Smooth muscle cell (in vitro differentiated cells): Measurements from ENCODE around the gene HTATSF1. TPM values are rescaled to one million over a fixed set of nuclear protein-coding genes. Genes with fewer than 3 reads are reported as not detected.

Experiments used
- DNase-seq: peaks from one replicate; lab custom pipeline; 2025; ENCODE audit not compliant: unreplicated experiment; lab: John Stamatoyannopoulos, UW
- H2AFZ ChIP-seq: fragments of 200-600 bp; sonication (generic); 2 replicates; pipeline ENCODE4 v1.6.0; 2016; ENCODE audit warnings: antibody characterized with exemption, low read depth, mild to moderate bottlenecking
- H3F3A ChIP-seq: fragments of 200-600 bp; sonication (generic); 2 replicates; pipeline ENCODE4 v1.6.0; 2017; ENCODE audit warnings: antibody characterized with exemption, low read depth
- H3K27ac ChIP-seq: fragments of 200-600 bp; sonication (generic); 2 replicates; pipeline ENCODE4 v1.5.1; 2016; ENCODE audit warnings: low read depth, mild to moderate bottlenecking
- H3K27me3 ChIP-seq: fragments of 200-600 bp; sonication (generic); 2 replicates; pipeline ENCODE4 v1.6.1; 2016; ENCODE audit warnings: low read depth, mild to moderate bottlenecking
- H3K36me3 ChIP-seq: fragments of 200-600 bp; sonication (generic); 2 replicates; pipeline ENCODE4 v1.5.1; 2016; ENCODE audit warnings: low read depth
- H3K4me1 ChIP-seq: fragments of 200-600 bp; sonication (generic); 2 replicates; pipeline ENCODE4 v1.5.1; 2016; ENCODE audit warnings: low read depth
- H3K4me2 ChIP-seq: fragments of 200-600 bp; sonication (generic); 2 replicates; pipeline ENCODE4 v1.6.0; 2016; ENCODE audit warnings: mild to moderate bottlenecking
- H3K4me3 ChIP-seq: fragments of 200-600 bp; sonication (generic); 2 replicates; pipeline ENCODE4 v1.5.1; 2016; ENCODE audit warnings: mild to moderate bottlenecking
- H3K79me2 ChIP-seq: fragments of 200-600 bp; sonication (generic); 2 replicates; pipeline ENCODE4 v1.6.0; 2016; ENCODE audit warnings: low read depth, mild to moderate bottlenecking
- H3K9ac ChIP-seq: fragments of 200-600 bp; sonication (generic); 2 replicates; pipeline ENCODE4 v1.6.0; 2016; ENCODE audit warnings: low read depth
- H3K9me3 ChIP-seq: fragments of 200-600 bp; sonication (generic); replicated peaks from 2 replicates; pipeline ENCODE4 v1.5.1; 2016; ENCODE audit warnings: low read depth
- H4K20me1 ChIP-seq: fragments of 200-600 bp; sonication (generic); 2 replicates; pipeline ENCODE4 v1.6.0; 2016; ENCODE audit warnings: low read depth
- CTCF ChIP-seq: fragments of 200-600 bp; sonication (generic); IDR thresholded peaks from 2 replicates; pipeline ENCODE4 v1.5.1; 2017; ENCODE audit warnings: borderline replicate concordance, mild to moderate bottlenecking, antibody characterized with exemption; ENCODE audit not compliant: insufficient read depth, poor library complexity, severe bottlenecking
- WGBS: methylation state at CpG from one replicate; pipeline ENCODE4 v1.1.7; 2016; ENCODE audit warnings: low lambda C conversion rate; 5-methylcytosine and 5-hydroxymethylcytosine counted together
- polyA plus RNA-seq: library from polyadenylated mRNA; unstranded; fragments of >200 nt; fragmentation: Nextera tagmentation; extraction: Ambion mirVana; gene quantifications from 2 replicates; pipeline ENCODE4 v1.2.1, GENCODE V29; 2016
- total RNA-seq: library from RNA; depleted of rRNA; stranded (reverse); fragments of >200 nt; gene quantifications from 2 replicates; pipeline ENCODE4 v1.2.3, GENCODE V29; 2014

Gene HTATSF1
- total and polyA plus RNA-seq, 2 experiments from 2014 or later = 42.9 to 46.9 TPM

GRCh38 chrX:136531951-136532350, 34.6 kb downstream of the HTATSF1 start, which contains the start of gene VGLL1:
TSS of gene VGLL1 (plus strand) at chrX:136532215. CDS start at chrX:136536021, 3,806 bp downstream.
- no peaks in the 10 kb centered on the region for H3K27me3 ChIP-seq
- no peak within 1 kb of the TSS for H3K4me3 ChIP-seq
- no peaks in the 10 kb centered on the region for H4K20me1 ChIP-seq
- no peaks in the 10 kb centered on the region for H3K9me3 ChIP-seq
- H2AFZ ChIP-seq = no peak within 1 kb of the TSS
- no peak within 1 kb of the TSS for H3K27ac ChIP-seq
- H3K9ac ChIP-seq = no peak within 1 kb of the TSS
- no peak for DNase-seq
- 78% methylated on average over 3 of the region's 3 CpGs for WGBS
- no peaks in the 10 kb centered on the region for H3K79me2 ChIP-seq
- no peak for TF ChIP-seq CTCF
- no peaks in the 10 kb centered on the region for H3K36me3 ChIP-seq
- no peak within 1 kb of the TSS for H3K4me2 ChIP-seq
- H3K4me1 ChIP-seq = no peaks in the 10 kb centered on the region
- no peaks in the 10 kb centered on the region for H3F3A ChIP-seq

DNA sequence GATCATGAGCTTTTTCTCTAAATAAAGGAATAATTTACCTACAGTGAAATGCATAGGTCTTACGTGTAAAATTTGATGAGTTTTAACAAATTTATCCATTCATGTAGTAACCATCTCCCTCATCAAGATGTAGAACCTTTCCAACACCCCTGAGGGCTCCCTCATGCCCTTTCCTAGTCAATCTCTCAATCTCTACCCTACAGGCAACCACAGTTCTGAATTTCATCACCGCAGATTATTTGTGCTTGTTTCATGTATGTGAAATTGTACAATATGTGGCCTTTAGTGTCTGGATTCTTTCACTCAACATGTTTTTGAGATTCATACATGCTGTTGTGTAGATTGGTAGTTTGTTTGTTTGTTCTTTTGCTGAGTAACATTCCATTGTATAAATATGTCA, 36.7 kb downstream of the HTATSF1 start:
- WGBS = 75% methylated on average over 2 of the region's 2 CpGs
- H2AFZ ChIP-seq = no peak overlapping the region
- no peak for DNase-seq
- H3K36me3 ChIP-seq = no peaks in the 10 kb centered on the region
- no peak overlapping the region for H3K4me3 ChIP-seq
- no peaks in the 10 kb centered on the region for H3F3A ChIP-seq
- no peaks in the 10 kb centered on the region for H3K4me1 ChIP-seq
- H3K9ac ChIP-seq = no peak overlapping the region
- H3K4me2 ChIP-seq = no peak overlapping the region
- H3K9me3 ChIP-seq = no peaks in the 10 kb centered on the region
- no peaks in the 10 kb centered on the region for H4K20me1 ChIP-seq
- no peak for TF ChIP-seq CTCF
- no peaks in the 10 kb centered on the region for H3K27me3 ChIP-seq
- H3K79me2 ChIP-seq = no peaks in the 10 kb centered on the region
- no peak overlapping the region for H3K27ac ChIP-seq

- no peak for TF ChIP-seq CTCF
- Histone ChIP-seq H4K20me1 (no peaks in the 10 kb centered on the region), H3K4me3 (no peak overlapping the region), H3K9me3 (no peaks in the 10 kb centered on the region), H3K36me3 (no peaks in the 10 kb centered on the region), H3K27ac (no peak overlapping the region), H3F3A (no peaks in the 10 kb centered on the region), H3K79me2 (no peaks in the 10 kb centered on the region), H2AFZ (no peak overlapping the region), H3K4me1 (no peaks in the 10 kb centered on the region), H3K27me3 (no peaks in the 10 kb centered on the region), H3K9ac (no peak overlapping the region), H3K4me2 (no peak overlapping the region)
- 71% methylated on average over 2 of the region's 2 CpGs for WGBS
- no peak for DNase-seq
Measured at GRCh38 chrX:136538811-136539210, 41.4 kb downstream of the HTATSF1 start.

DNA sequence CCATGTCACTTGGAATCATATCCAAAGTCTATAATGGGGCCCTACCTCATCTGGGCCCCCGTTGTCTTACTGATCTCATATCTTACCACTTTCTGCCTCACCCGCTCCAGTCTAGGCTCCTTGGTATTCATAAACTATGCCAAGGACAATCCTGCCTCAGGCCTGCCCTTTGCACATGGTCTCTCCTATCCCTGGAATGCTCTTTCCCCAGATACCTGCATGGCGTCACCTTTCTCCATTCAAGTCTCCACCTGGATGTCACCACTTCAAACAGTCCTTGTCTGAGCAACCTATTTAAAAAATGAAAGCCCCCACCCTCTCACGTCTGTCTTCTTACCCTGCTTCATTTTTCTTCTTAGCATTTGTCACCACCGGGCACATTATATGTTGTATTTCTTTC, 42.8 kb downstream of the HTATSF1 start:
- H3K79me2 ChIP-seq = no peaks in the 10 kb centered on the region
- H3K36me3 ChIP-seq = no peaks in the 10 kb centered on the region
- no peak for TF ChIP-seq CTCF
- H3K9me3 ChIP-seq = no peaks in the 10 kb centered on the region
- H4K20me1 ChIP-seq = no peaks in the 10 kb centered on the region
- no peak overlapping the region for H3K4me3 ChIP-seq
- no peak overlapping the region for H2AFZ ChIP-seq
- no peak overlapping the region for H3K27ac ChIP-seq
- H3K27me3 ChIP-seq = no peaks in the 10 kb centered on the region
- no peaks in the 10 kb centered on the region for H3K4me1 ChIP-seq
- no peak overlapping the region for H3K9ac ChIP-seq
- DNase-seq = no peak
- no peak overlapping the region for H3K4me2 ChIP-seq
- WGBS = 83% methylated on average over 5 of the region's 5 CpGs
- H3F3A ChIP-seq = no peaks in the 10 kb centered on the region
